Liver (tissue), 9 donors: ENCODE measurements around the gene CLCN7. TPM values are rescaled to one million over a fixed set of nuclear protein-coding genes. Genes with fewer than 3 reads are reported as not detected.

ENCODE experiments used
- DNase-seq: peaks from one replicate; pipeline ENCODE4 v3.0.0-alpha.2; 2017; ENCODE audit warnings: low spot score
- H3K27ac ChIP-seq, 2 donors: one replicate each; pipeline ENCODE4 v1.7.0; 2013; ENCODE audit warnings: inconsistent platforms in 2 of 2, low read length in 2 of 2, control low read depth in 1 of 2, low read depth in 1 of 2, mild to moderate bottlenecking in 1 of 2
- H3K27me3 ChIP-seq, 4 donors: one replicate each; pipeline versions ENCODE4 v1.6.1 to v1.7.0; 2013; ENCODE audit warnings: low read length in 3 of 4, inconsistent platforms in 1 of 4, mild to moderate bottlenecking in 1 of 4, moderate library complexity in 1 of 4; ENCODE audit not compliant: control insufficient read depth in 4 of 4, insufficient read depth in 4 of 4
- H3K36me3 ChIP-seq, 4 donors: one replicate each; pipeline versions ENCODE4 v1.6.1 to v1.7.0; 2013; ENCODE audit warnings: low read length in 3 of 4, mild to moderate bottlenecking in 3 of 4, low read depth in 1 of 4, moderate library complexity in 1 of 4; ENCODE audit not compliant: control insufficient read depth in 4 of 4, insufficient read depth in 3 of 4
- H3K4me1 ChIP-seq, 4 donors: one replicate each; pipeline versions ENCODE4 v1.6.1 to v1.7.0; 2013; ENCODE audit warnings: low read length in 3 of 4, mild to moderate bottlenecking in 3 of 4, moderate library complexity in 1 of 4; ENCODE audit not compliant: control insufficient read depth in 4 of 4, insufficient read depth in 4 of 4
- H3K4me3 ChIP-seq, 3 donors: one replicate each; pipeline versions ENCODE4 v1.6.1 to v1.7.0; 2013; ENCODE audit warnings: low read length in 3 of 3, control low read depth in 1 of 3, low read depth in 1 of 3, mild to moderate bottlenecking in 1 of 3
- H3K9ac ChIP-seq, 2 donors: one replicate each; pipeline ENCODE4 v1.7.0; 2013; ENCODE audit warnings: low read length in 2 of 2, mild to moderate bottlenecking in 2 of 2, moderate library complexity in 2 of 2, control low read depth in 1 of 2, low read depth in 1 of 2
- H3K9me3 ChIP-seq, 4 donors: one replicate each; pipeline versions ENCODE4 v1.6.1 to v1.7.0; 2013; ENCODE audit warnings: low read length in 3 of 4; ENCODE audit not compliant: control insufficient read depth in 4 of 4
- ATF3 ChIP-seq: IDR thresholded peaks from 2 replicates; pipeline ENCODE4 v1.6.1; 2016; ENCODE audit warnings: antibody characterized with exemption
- EGR1 ChIP-seq, 2 donors: IDR thresholded peaks; 2 replicates each; pipeline ENCODE4 v1.6.1; 2016 to 2018; ENCODE audit warnings: antibody characterized with exemption in 2 of 2, low read depth in 2 of 2
- FOXA1 ChIP-seq: IDR thresholded peaks from 2 replicates; pipeline ENCODE4 v1.6.1; 2016; ENCODE audit warnings: antibody characterized with exemption
- FOXA2 ChIP-seq: IDR thresholded peaks from 2 replicates; pipeline ENCODE4 v1.6.1; 2016; ENCODE audit warnings: antibody characterized with exemption
- GABPA ChIP-seq, 2 donors: IDR thresholded peaks in 1 of 2; conservative IDR thresholded peaks in 1 of 2; 2 replicates each; pipeline ENCODE4 v1.6.1; 2016; ENCODE audit warnings: antibody characterized with exemption in 2 of 2, mild to moderate bottlenecking in 1 of 2, moderate library complexity in 1 of 2
- HNF4A ChIP-seq, 2 donors: conservative IDR thresholded peaks; 2 replicates each; pipeline ENCODE4 v1.6.1; 2016; ENCODE audit warnings: antibody characterized with exemption in 2 of 2, mild to moderate bottlenecking in 2 of 2
- HNF4G ChIP-seq: IDR thresholded peaks from 2 replicates; pipeline ENCODE4 v1.6.1; 2016; ENCODE audit warnings: antibody characterized with exemption
- JUND ChIP-seq, 2 donors: IDR thresholded peaks; 2 replicates each; pipeline ENCODE4 v1.6.1; 2016; ENCODE audit warnings: antibody characterized with exemption in 2 of 2
- NR2F2 ChIP-seq: IDR thresholded peaks from 2 replicates; pipeline ENCODE4 v1.6.1; 2016; ENCODE audit warnings: antibody characterized with exemption
- RAD21 ChIP-seq, 2 donors: IDR thresholded peaks; 2 replicates each; pipeline ENCODE4 v1.6.1; 2016; ENCODE audit warnings: antibody characterized with exemption in 2 of 2, mild to moderate bottlenecking in 2 of 2
- REST ChIP-seq: IDR thresholded peaks from 2 replicates; pipeline ENCODE4 v1.6.1; 2016; ENCODE audit warnings: antibody characterized with exemption, mild to moderate bottlenecking
- SP1 ChIP-seq: IDR thresholded peaks from 2 replicates; pipeline ENCODE4 v1.6.1; 2018; ENCODE audit warnings: antibody characterized with exemption, mild to moderate bottlenecking
- TAF1 ChIP-seq: conservative IDR thresholded peaks from 2 replicates; pipeline ENCODE4 v1.6.1; 2016; ENCODE audit warnings: antibody characterized with exemption, mild to moderate bottlenecking
- YY1 ChIP-seq: IDR thresholded peaks from 2 replicates; pipeline ENCODE4 v1.6.1; 2016; ENCODE audit warnings: antibody characterized with exemption, mild to moderate bottlenecking
- ZBTB33 ChIP-seq: IDR thresholded peaks from 2 replicates; pipeline ENCODE4 v1.6.1; 2016; ENCODE audit warnings: antibody characterized with exemption
- WGBS: extraction: QIAGEN DNeasy Blood & Tissue Kit; methylation state at CpG from one replicate; pipeline ENCODE4 v1.1.7; 2013; 5-methylcytosine and 5-hydroxymethylcytosine counted together
- polyA plus RNA-seq, 2 donors: library from polyadenylated mRNA; stranded (reverse) in 1 of 2; unstranded in 1 of 2; fragments of 200-250 nt in 1 of 2; fragments of >200 nt in 1 of 2; fragmentation: Nextera tagmentation in 1 of 2; extraction: Ambion mirVana in 1 of 2; gene quantifications; one replicate each; pipeline versions ENCODE4 v1.2.1 to v1.2.3, GENCODE V29; 2013 to 2015
- total RNA-seq, 2 donors: library from RNA; depleted of rRNA; stranded (reverse); fragments of >200 nt; gene quantifications; one replicate each; pipeline ENCODE4 v1.2.3, GENCODE V29; 2014
- TF ChIP-seq, protein P1 (sequence below): IDR thresholded peaks from 2 replicates; pipeline ENCODE4 v1.6.1; 2016; ENCODE audit warnings: antibody characterized with exemption
- donor health status: healthy.
- donor health status: healthy.
- donor health status: healthy.
- donor health status: healthy.
- donor health status: healthy.

Gene CLCN7
- total and polyA plus RNA-seq, 4 donors = 13.9 to 36.2 (median 30.2) TPM

DNA sequence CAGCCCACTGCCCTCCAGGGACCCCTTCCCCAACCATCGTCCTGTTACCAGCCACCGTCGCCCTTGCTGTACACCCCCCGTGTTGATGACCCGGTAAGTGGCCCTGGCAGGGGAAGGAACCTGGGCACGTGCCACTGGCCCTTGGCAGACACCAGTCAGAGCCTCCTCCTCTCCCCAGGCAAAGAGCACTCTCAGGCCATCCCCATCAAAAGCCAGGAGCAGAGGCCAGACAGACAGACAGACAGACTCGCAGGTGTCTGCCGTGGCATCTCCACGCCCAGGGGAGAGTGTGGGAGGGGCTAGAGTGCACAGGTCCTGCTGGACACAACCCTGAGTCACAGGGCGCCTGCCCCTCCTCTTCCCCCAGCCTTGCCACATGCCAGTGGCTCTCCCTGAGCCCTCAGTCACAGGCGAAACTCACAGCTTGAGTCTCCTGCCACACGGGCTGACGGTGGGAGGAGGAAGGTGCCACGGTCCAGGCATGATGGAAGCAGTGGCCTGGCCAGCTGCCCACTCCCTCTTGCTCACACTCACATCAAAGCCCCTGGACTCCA, 7.8 kb downstream of the CLCN7 start (continued):
- TF ChIP-seq, protein P1, sequence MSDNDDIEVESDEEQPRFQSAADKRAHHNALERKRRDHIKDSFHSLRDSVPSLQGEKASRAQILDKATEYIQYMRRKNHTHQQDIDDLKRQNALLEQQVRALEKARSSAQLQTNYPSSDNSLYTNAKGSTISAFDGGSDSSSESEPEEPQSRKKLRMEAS = no peak
- TF ChIP-seq TAF1 = no peak

DNA sequence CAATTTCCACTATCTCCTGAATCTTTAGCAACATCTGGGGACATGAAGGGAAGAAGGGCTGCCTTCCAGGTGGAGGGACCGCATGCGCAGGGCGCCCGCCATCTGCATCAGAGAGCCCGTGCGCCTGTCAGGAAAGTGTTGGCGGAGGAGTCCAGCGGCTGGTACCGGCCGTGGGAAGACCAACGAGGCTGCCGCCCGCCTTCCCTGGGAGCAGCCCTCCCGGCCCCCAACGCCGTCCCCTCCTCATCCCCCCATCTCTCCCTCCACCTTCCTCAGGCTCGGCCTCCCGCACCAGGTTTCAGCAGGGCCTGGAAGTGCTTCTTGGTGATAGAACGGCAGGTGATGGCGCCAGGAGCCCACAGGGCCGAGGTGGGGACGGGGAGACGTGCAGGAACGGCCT, 8.8 kb downstream of the CLCN7 start:
- no peak for DNase-seq
- H3K36me3 ChIP-seq = peaks cover 0 to 5% (median 3%) of the 10 kb centered on the region in 4 donors
- H3K9ac ChIP-seq = no peak overlapping the region
- H3K27ac ChIP-seq = no peak overlapping the region
- TF ChIP-seq YY1 (no peak), REST (no peak), RAD21 (IDR thresholded peaks at IDR 0.05) (no peak), SP1 (no peak), JUND (IDR thresholded peaks at IDR 0.05) (no peak), ZBTB33 (no peak), NR2F2 (no peak), EGR1 (IDR thresholded peaks at IDR 0.05; ENCODE audit: low read depth in 2 of 2) (no peak)
- WGBS = 94% methylated on average over 24 of the region's 24 CpGs
- H3K4me3 ChIP-seq = no peak overlapping the region
- H3K4me1 ChIP-seq = peaks cover 0 to 8% (median 4%) of the 10 kb centered on the region in 4 donors
- no peaks in the 10 kb centered on the region for H3K27me3 ChIP-seq
- no peaks in the 10 kb centered on the region for H3K9me3 ChIP-seq

DNA sequence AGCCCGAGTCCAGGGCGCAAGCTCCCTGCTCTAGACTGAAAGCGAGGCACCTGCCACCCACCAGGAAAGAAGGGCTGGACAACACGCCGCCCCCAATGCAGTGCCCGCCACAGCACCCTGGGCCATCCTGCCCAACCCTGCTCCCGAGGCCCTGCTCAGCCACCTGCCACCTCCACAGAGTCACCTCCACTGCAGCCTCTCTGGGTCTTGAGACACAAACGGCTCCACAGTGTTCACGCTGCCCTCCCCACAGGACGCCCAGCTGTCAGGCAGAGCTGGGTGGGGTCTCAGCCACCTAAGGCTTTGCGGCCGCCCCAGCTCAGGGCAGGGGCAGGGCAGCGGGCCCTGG, 9.3 kb downstream of the CLCN7 start:
- WGBS = 98% methylated on average over 13 of the region's 13 CpGs
- H3K27ac ChIP-seq = no peak overlapping the region
- no peak overlapping the region for H3K4me3 ChIP-seq
- H3K9me3 ChIP-seq = no peaks in the 10 kb centered on the region
- no peak for DNase-seq
- peaks cover 0 to 11% (median 5%) of the 10 kb centered on the region in 4 donors for H3K36me3 ChIP-seq
- no peak overlapping the region for H3K9ac ChIP-seq
- H3K27me3 ChIP-seq = no peaks in the 10 kb centered on the region
- peaks cover 0 to 3% (median under 1%) of the 10 kb centered on the region in 4 donors for H3K4me1 ChIP-seq
- TF ChIP-seq GABPA (IDR thresholded peaks at IDR 0.05 in 1 of 2, conservative IDR thresholded peaks at IDR 0.05 in 1 of 2) (no peak), NR2F2 (no peak), FOXA2 (no peak), YY1 (no peak), ZBTB33 (no peak), JUND (IDR thresholded peaks at IDR 0.05) (no peak), REST (no peak), EGR1 (IDR thresholded peaks at IDR 0.05; ENCODE audit: low read depth in 2 of 2) (no peak), RAD21 (IDR thresholded peaks at IDR 0.05) (no peak), FOXA1 (no peak), ATF3 (no peak), HNF4A (conservative IDR thresholded peaks at IDR 0.05) (no peak), HNF4G (no peak)
- TF ChIP-seq, protein P1 = no peak
